Measurements from ENCODE around the gene MKRN3. TPM values are rescaled to one million over a fixed set of nuclear protein-coding genes. Genes with fewer than 3 reads are reported as not detected.

MKRN3 gene
- total RNA-seq, 3 donors from 2014 or later, result 0.61 to 3.6 TPM; not detected in 1

- TF ChIP-seq, protein P1, sequence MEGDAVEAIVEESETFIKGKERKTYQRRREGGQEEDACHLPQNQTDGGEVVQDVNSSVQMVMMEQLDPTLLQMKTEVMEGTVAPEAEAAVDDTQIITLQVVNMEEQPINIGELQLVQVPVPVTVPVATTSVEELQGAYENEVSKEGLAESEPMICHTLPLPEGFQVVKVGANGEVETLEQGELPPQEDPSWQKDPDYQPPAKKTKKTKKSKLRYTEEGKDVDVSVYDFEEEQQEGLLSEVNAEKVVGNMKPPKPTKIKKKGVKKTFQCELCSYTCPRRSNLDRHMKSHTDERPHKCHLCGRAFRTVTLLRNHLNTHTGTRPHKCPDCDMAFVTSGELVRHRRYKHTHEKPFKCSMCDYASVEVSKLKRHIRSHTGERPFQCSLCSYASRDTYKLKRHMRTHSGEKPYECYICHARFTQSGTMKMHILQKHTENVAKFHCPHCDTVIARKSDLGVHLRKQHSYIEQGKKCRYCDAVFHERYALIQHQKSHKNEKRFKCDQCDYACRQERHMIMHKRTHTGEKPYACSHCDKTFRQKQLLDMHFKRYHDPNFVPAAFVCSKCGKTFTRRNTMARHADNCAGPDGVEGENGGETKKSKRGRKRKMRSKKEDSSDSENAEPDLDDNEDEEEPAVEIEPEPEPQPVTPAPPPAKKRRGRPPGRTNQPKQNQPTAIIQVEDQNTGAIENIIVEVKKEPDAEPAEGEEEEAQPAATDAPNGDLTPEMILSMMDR (IDR thresholded peaks at IDR 0.05), result no peak
- no peak for ATAC-seq
- intact Hi-C loops (cut with DNase I, micrococcal nuclease), result no loop called here
- peaks cover 5% of the 10 kb centered on the region for H3K9me3 ChIP-seq
- no peak for DNase-seq
- H3K4me1 ChIP-seq (ENCODE audit: low read depth), result no peaks in the 10 kb centered on the region
- no peak overlapping the region for H3K4me3 ChIP-seq
- H3K36me3 ChIP-seq (ENCODE audit: low read depth), result no peaks in the 10 kb centered on the region
Measured at GRCh38 chr15:23561914-23562313, 3.6 kb upstream of the MKRN3 start.

DNA sequence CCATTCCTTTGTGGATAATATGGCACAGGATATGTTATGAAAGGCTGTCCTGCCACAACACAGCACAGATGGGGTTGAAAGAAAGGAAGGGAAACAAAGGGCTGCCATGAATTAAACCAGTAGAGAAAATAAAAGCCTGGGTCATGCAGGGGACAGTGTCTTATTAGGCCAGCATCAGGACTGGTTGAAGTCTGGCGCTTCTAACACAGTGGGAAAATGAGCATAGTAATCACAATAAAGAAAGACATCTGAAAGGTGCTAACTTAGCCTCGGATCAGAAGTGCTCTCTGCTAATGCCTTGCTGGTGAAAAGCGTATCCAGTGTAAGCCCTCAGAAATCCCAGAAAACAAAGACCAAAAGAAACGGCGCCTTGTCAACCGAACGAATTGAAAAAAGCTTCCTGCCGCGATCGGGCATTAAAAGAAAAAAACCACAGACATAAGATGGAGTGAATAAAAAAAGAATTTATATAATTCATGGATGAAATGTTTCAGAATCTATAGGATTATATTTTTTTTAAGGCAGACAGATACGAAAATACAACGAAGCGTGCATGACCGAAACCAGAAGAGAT, 566 bp upstream of the MKRN3 start:
- intact Hi-C loops (cut with DNase I, micrococcal nuclease), result no loop called here
- H3K4me3 ChIP-seq, result no peak overlapping the region
- ATAC-seq (no peak), DNase-seq (no peak)
- TF ChIP-seq, protein P1 (IDR thresholded peaks at IDR 0.05), result no peak
- H3K4me1 ChIP-seq (ENCODE audit: low read depth), result no peaks in the 10 kb centered on the region
- peaks cover 5% of the 10 kb centered on the region for H3K9me3 ChIP-seq
- no peaks in the 10 kb centered on the region for H3K36me3 ChIP-seq (ENCODE audit: low read depth)

- TF ChIP-seq, protein P1 (IDR thresholded peaks at IDR 0.05), result no peak
- Histone ChIP-seq H3K9me3 (peaks cover 5% of the 10 kb centered on the region), H3K4me3 (no peak overlapping the region), H3K4me1 (ENCODE audit: low read depth) (no peaks in the 10 kb centered on the region), H3K36me3 (ENCODE audit: low read depth) (no peaks in the 10 kb centered on the region)
- intact Hi-C loops (cut with DNase I, micrococcal nuclease), result no loop called here
- ATAC-seq (no peak), DNase-seq (no peak)
Measured at GRCh38 chr15:23566071-23566554, 639 bp downstream of the MKRN3 start.

GRCh38 chr15:23566651-23567050, 1.2 kb downstream of the MKRN3 start:
- ATAC-seq, result no peak
- H3K4me1 ChIP-seq (ENCODE audit: low read depth), result no peaks in the 10 kb centered on the region
- DNase-seq, result no peak
- intact Hi-C loops (cut with DNase I, micrococcal nuclease), result no loop called here
- H3K9me3 ChIP-seq, result peaks cover 5% of the 10 kb centered on the region
- TF ChIP-seq, protein P1 (IDR thresholded peaks at IDR 0.05), result no peak
- no peaks in the 10 kb centered on the region for H3K36me3 ChIP-seq (ENCODE audit: low read depth)
- H3K4me3 ChIP-seq, result no peak overlapping the region

GRCh38 chr15:23567921-23568320, 2.4 kb downstream of the MKRN3 start:
- no peaks in the 10 kb centered on the region for H3K4me1 ChIP-seq (ENCODE audit: low read depth)
- ATAC-seq (no peak), DNase-seq (no peak)
- intact Hi-C loops (cut with DNase I, micrococcal nuclease), result no loop called here
- TF ChIP-seq, protein P1 (IDR thresholded peaks at IDR 0.05), result no peak
- H3K4me3 ChIP-seq, result no peak overlapping the region
- H3K9me3 ChIP-seq, result peaks cover 5% of the 10 kb centered on the region
- no peaks in the 10 kb centered on the region for H3K36me3 ChIP-seq (ENCODE audit: low read depth)
